ENCODE results near the gene MCAM. TPM values are rescaled to one million over a fixed set of nuclear protein-coding genes. Genes with fewer than 3 reads are reported as not detected.

Gene MCAM
- total and polyA plus RNA-seq, 4 experiments from 2014 or later, result 0.26 to 0.82 (median 0.34) TPM

DNA sequence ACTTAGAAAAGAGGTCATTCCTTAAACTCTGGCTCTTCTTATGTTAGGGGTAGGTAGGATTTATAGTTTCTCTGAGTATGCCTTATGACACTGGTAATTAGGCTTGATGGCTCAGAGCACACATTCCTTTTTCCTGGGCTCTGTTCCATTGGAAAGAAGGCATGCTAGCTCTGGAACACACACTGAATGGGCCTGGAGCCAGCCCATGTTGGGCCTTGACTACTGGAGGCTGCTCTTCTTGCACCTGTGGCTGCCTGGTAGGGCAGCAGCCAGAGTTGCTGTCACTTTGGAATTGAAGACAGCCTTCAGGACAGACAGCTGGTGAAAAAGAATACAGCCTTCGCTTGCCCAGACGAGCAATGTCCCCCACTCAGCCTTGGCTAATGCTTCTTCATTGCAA, 18.2 kb downstream of the MCAM start:
- POLR2A ChIA-PET (ENCODE audit: partially characterized antibody), result no interaction called here
- H3K9me3 Mint-ChIP-seq, result no peaks in the 10 kb centered on the region
- CTCF ChIA-PET (ENCODE audit: partially characterized antibody), result interaction anchor here (13.7 kb wide), 1 partner anchor 24 kb away, joined by 86 read pairs; no protein-coding TSS in a partner anchor

DNA sequence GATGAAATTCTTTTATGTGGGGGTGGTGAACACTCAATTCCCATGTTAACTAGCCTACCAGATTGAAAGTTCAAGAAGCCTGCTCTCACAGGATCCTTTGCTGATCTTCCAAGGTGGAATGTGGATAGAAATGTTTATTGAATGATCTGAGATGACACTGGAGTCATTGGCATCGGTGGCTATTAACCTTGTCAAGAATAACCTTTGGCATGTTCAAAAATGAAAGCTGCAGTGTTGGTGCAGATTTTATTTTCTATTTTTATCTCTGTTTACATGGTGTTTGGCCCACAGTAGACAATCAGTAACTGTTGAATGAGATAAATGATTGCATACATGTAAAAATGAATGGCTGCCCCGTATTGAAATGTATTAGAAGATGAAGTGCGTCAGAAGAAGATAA, 19.0 kb downstream of the MCAM start:
- Mint-ChIP-seq H3K36me3 (peaks cover 67 to 80% of the 10 kb centered on the region in 2 donors), H3K4me1 (peaks cover 0 to 2% (median under 1%) of the 10 kb centered on the region in 4 donors), H3K27ac (no peak overlapping the region), H3K27me3 (no peaks in the 10 kb centered on the region), H3K9me3 (no peaks in the 10 kb centered on the region), H3K4me3 (no peak overlapping the region)
- no peak for DNase-seq
- Histone ChIP-seq H3K4me1 (ENCODE audit: insufficient read depth, low read length) (no peaks in the 10 kb centered on the region), H3K27me3 (ENCODE audit: insufficient read depth, low read length) (no peaks in the 10 kb centered on the region), H3K36me3 (ENCODE audit: insufficient read depth, low read length) (peaks cover 64% of the 10 kb centered on the region), H3K27ac (ENCODE audit: low read depth, low read length) (no peak overlapping the region), H3K9me3 (ENCODE audit: control insufficient read depth in 1 of 2, low read length in 2 of 2) (no peaks in the 10 kb centered on the region), H3K4me3 (ENCODE audit: low read length in 2 of 2) (no peak overlapping the region)
- intact Hi-C loops (cut with micrococcal nuclease), result no loop called here
- POLR2A ChIA-PET (ENCODE audit: partially characterized antibody), result interaction anchor here (0.7 to 1.3 kb wide), 2 partner anchors 14 to 23 kb away, joined by 4 to 5 read pairs; no protein-coding TSS in a partner anchor
- CTCF ChIA-PET (ENCODE audit: partially characterized antibody), result interaction anchor here (0.8 to 13.7 kb wide), 5 partner anchors 12 to 129 kb away, joined by 3 to 86 read pairs (median 3); no protein-coding TSS in a partner anchor

More for the DNA sequence above, 18.2 kb downstream of the MCAM start:
- peaks cover 72% of the 10 kb centered on the region for H3K36me3 ChIP-seq (ENCODE audit: insufficient read depth, low read length)
- no peaks in the 10 kb centered on the region for H3K27me3 ChIP-seq (ENCODE audit: insufficient read depth, low read length)
- no peak overlapping the region for H3K27ac ChIP-seq (ENCODE audit: low read depth, low read length)
- H3K4me1 ChIP-seq (ENCODE audit: insufficient read depth, low read length), result no peaks in the 10 kb centered on the region
- Mint-ChIP-seq H3K4me3 (no peak overlapping the region), H3K4me1 (peaks cover 0 to 2% (median under 1%) of the 10 kb centered on the region in 4 donors), H3K27me3 (no peaks in the 10 kb centered on the region), H3K36me3 (peaks cover 70 to 83% of the 10 kb centered on the region in 2 donors), H3K27ac (no peak overlapping the region)
- no peak overlapping the region for H3K4me3 ChIP-seq (ENCODE audit: low read length in 2 of 2)
- no peak for DNase-seq
- intact Hi-C loops (cut with micrococcal nuclease), result no loop called here
- H3K9me3 ChIP-seq (ENCODE audit: control insufficient read depth in 1 of 2, low read length in 2 of 2), result no peaks in the 10 kb centered on the region

DNA sequence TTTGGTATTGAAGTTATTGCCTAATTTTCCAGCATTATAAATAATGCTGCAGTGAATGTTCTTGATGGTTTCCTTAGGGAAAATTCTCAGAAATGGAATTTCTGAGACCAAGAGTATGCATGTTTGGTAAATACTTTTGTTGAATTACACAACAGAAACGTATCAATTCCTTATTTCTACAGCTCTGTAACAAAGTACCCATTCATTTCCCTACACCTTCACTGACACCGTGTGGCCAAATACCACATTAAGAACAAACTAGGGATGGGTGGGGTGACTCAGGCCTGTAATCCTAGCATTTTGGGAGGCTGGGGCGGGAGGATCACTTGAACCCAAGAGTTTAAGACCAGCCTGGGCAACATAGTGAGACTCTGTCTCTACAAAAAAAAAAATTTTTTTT, 21.8 kb downstream of the MCAM start:
- Histone ChIP-seq H3K9me3 (ENCODE audit: control insufficient read depth in 1 of 2, low read length in 2 of 2) (no peaks in the 10 kb centered on the region), H3K27me3 (ENCODE audit: insufficient read depth, low read length) (no peaks in the 10 kb centered on the region), H3K4me3 (ENCODE audit: low read length in 2 of 2) (no peak overlapping the region), H3K27ac (ENCODE audit: low read depth, low read length) (no peak overlapping the region), H3K36me3 (ENCODE audit: insufficient read depth, low read length) (peaks cover 38% of the 10 kb centered on the region), H3K4me1 (ENCODE audit: insufficient read depth, low read length) (no peaks in the 10 kb centered on the region)
- DNase-seq, result no peak
- Mint-ChIP-seq H3K27me3 (no peaks in the 10 kb centered on the region), H3K36me3 (peaks cover 51 to 64% of the 10 kb centered on the region in 2 donors), H3K27ac (no peak overlapping the region), H3K4me3 (no peak overlapping the region), H3K9me3 (peaks cover 0 to 3% (median 0%) of the 10 kb centered on the region in 8 donors), H3K4me1 (no peaks in the 10 kb centered on the region)
- intact Hi-C loops (cut with micrococcal nuclease), result no loop called here
- POLR2A ChIA-PET (ENCODE audit: partially characterized antibody), result no interaction called here
- CTCF ChIA-PET (ENCODE audit: partially characterized antibody), result no interaction called here

DNA sequence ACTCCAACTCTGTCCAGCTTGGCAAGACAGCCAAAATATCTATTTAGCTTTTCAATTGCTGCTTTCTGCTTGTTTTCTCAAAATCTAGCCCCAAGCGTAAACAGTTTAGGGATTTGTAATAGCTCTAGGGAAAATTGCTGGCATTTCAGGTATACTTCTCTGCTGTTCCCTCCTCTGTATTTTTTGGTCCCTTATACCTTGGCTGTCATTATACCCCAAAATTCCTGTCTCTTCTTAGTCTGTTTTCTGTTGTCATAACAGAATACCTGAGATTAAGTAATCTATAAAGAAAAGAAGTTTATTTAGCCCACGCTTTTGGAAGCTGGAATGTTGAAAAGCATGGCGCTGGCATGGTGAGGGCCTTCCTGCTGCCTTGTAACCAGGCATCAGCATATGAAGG, 23.5 kb downstream of the MCAM start:
- Histone ChIP-seq H3K9me3 (ENCODE audit: control insufficient read depth in 1 of 2, low read length in 2 of 2) (no peaks in the 10 kb centered on the region), H3K4me3 (ENCODE audit: low read length in 2 of 2) (no peak overlapping the region), H3K36me3 (ENCODE audit: insufficient read depth, low read length) (peaks cover 25% of the 10 kb centered on the region), H3K4me1 (ENCODE audit: insufficient read depth, low read length) (no peaks in the 10 kb centered on the region), H3K27ac (ENCODE audit: low read depth, low read length) (no peak overlapping the region), H3K27me3 (ENCODE audit: insufficient read depth, low read length) (no peaks in the 10 kb centered on the region)
- no peak overlapping the region for H3K4me3 Mint-ChIP-seq
- no peaks in the 10 kb centered on the region for H3K27me3 Mint-ChIP-seq
- intact Hi-C loops (cut with micrococcal nuclease), result no loop called here
- H3K36me3 Mint-ChIP-seq, result peaks cover 43 to 58% of the 10 kb centered on the region in 2 donors
- H3K27ac Mint-ChIP-seq, result no peak overlapping the region
- POLR2A ChIA-PET (ENCODE audit: partially characterized antibody), result no interaction called here
- peaks cover 0 to 3% (median 0%) of the 10 kb centered on the region in 8 donors for H3K9me3 Mint-ChIP-seq
- H3K4me1 Mint-ChIP-seq, result no peaks in the 10 kb centered on the region
- CTCF ChIA-PET (ENCODE audit: partially characterized antibody), result interaction anchor here (1.0 to 1.4 kb wide), 4 partner anchors 10 to 96 kb away, joined by 3 to 4 read pairs (median 3); no protein-coding TSS in a partner anchor
- no peak for DNase-seq

DNA sequence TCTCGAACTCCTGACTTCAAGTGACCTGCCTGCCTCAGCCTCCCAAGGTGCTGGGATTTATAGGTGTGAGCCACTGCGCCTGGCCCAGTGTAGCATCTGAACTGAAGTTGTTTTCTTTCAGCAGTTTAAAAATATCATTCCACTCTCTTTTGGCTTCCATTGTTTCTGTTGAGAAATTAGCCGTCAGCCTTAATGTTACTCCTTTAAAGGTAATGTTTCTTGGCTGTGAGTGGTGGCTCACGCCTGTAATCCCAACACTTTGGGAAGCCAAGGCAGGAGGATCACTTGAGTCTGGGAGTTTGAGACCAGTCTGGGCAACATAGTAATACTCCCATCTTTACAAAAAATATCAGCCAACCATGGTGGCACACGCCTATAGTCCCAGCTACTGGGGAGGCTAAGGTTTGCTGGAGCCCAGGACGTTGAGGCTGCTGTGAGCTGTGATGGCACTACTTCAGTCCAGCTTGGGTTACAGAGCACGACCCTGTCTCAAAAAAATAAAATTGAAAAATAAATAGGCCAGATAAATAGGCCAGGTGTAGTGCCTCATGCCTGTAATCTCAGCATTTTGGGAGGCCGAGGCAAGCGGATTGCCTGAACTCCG, 25.9 kb downstream of the MCAM start:
- H3K4me1 ChIP-seq (ENCODE audit: insufficient read depth, low read length), result no peaks in the 10 kb centered on the region
- H3K27me3 Mint-ChIP-seq, result no peaks in the 10 kb centered on the region
- H3K36me3 Mint-ChIP-seq, result peaks cover 40 to 57% of the 10 kb centered on the region in 2 donors
- peaks cover 0 to 4% (median 1%) of the 10 kb centered on the region in 4 donors for H3K4me1 Mint-ChIP-seq
- H3K27me3 ChIP-seq (ENCODE audit: insufficient read depth, low read length), result no peaks in the 10 kb centered on the region
- peaks cover 20% of the 10 kb centered on the region for H3K36me3 ChIP-seq (ENCODE audit: insufficient read depth, low read length)
- H3K27ac Mint-ChIP-seq, result no peak overlapping the region
- ChIA-PET CTCF (ENCODE audit: partially characterized antibody) (interaction anchor here (1.2 to 1.8 kb wide), 2 partner anchors 32 to 85 kb away, joined by 3 to 4 read pairs; partner anchors contain the start of gene CBL), POLR2A (ENCODE audit: partially characterized antibody) (interaction anchor here (0.9 to 1.6 kb wide), 2 partner anchors 47 to 85 kb away, joined by 3 to 8 read pairs; partner anchors contain the start of gene CBL)
- intact Hi-C loops (cut with micrococcal nuclease), result no loop called here
- no peak overlapping the region for H3K27ac ChIP-seq (ENCODE audit: low read depth, low read length)
- no peaks in the 10 kb centered on the region for H3K9me3 ChIP-seq (ENCODE audit: control insufficient read depth in 1 of 2, low read length in 2 of 2)
- DNase-seq, result no peak
- H3K4me3 ChIP-seq (ENCODE audit: low read length in 2 of 2), result no peak overlapping the region
- H3K9me3 Mint-ChIP-seq, result peaks cover 0 to 3% (median 0%) of the 10 kb centered on the region in 8 donors
- H3K4me3 Mint-ChIP-seq, result no peak overlapping the region

DNA sequence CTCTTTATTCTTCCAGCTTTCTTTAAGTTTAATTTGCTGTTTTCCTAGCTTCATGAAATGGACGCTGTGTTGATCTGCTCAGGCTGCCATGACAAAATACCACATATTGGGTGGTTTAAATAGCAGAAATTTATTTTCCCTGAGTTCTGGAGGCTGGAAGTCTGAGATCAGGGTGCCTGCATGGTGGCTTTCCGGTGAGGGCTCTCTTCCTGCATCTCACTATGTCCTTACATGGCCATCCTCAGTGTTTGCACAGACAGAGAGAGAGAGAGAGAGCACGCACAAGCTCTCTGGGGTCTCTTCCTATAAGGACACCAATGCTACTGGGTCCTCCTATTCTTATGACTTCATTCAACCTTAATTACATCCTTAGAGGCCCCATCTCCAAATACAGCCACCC, 28.7 kb downstream of the MCAM start:
- H3K4me3 Mint-ChIP-seq, result no peak overlapping the region
- Histone ChIP-seq H3K27ac (ENCODE audit: low read depth, low read length) (no peak overlapping the region), H3K36me3 (ENCODE audit: insufficient read depth, low read length) (peaks cover 31% of the 10 kb centered on the region), H3K4me1 (ENCODE audit: insufficient read depth, low read length) (peaks cover 9% of the 10 kb centered on the region), H3K9me3 (ENCODE audit: control insufficient read depth in 1 of 2, low read length in 2 of 2) (no peaks in the 10 kb centered on the region), H3K27me3 (ENCODE audit: insufficient read depth, low read length) (no peaks in the 10 kb centered on the region), H3K4me3 (ENCODE audit: low read length in 2 of 2) (no peak overlapping the region)
- H3K27me3 Mint-ChIP-seq, result no peaks in the 10 kb centered on the region
- H3K4me1 Mint-ChIP-seq, result peaks cover 9 to 16% (median 12%) of the 10 kb centered on the region in 4 donors
- H3K9me3 Mint-ChIP-seq, result peaks cover 0 to 3% (median 0%) of the 10 kb centered on the region in 8 donors
- intact Hi-C loops (cut with micrococcal nuclease), result no loop called here
- ChIA-PET CTCF (ENCODE audit: partially characterized antibody) (interaction anchor here (0.7 to 1.3 kb wide), 4 partner anchors 11 to 92 kb away, joined by 3 to 5 read pairs (median 3); partner anchors contain the start of gene CBL), POLR2A (ENCODE audit: partially characterized antibody) (interaction anchor here (0.6 kb wide), 1 partner anchor 186 kb away, joined by 3 read pairs; the partner anchor contains the start of gene DPAGT1)
- H3K36me3 Mint-ChIP-seq, result peaks cover 44 to 52% of the 10 kb centered on the region in 2 donors
- no peak for DNase-seq
- peak overlapping the region in 1 of 7 donors; percentile 36 for H3K27ac Mint-ChIP-seq

DNA sequence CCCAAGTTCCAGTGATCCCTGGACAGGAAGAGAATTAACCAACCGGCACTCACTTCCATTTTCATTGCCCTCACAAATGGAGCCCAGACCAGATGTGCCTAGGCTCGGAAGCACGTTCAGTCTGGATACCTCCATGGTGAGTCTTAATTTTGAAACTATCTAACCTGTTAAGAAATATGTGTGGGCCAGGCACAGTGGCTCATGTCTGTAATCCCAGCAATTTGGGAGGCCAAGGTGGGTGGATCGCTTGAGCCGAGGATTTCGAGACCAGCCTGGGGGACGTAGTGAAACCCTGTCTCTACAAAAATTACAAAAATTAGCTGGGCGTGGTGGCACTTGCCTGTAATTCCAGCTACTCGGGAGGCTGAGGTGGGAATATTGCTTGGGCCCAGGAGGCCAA, 31.5 kb downstream of the MCAM start:
- POLR2A ChIA-PET (ENCODE audit: partially characterized antibody), result interaction anchor here (1.3 to 3.2 kb wide), 2 partner anchors 79 to 117 kb away, joined by 7 to 44 read pairs; partner anchors contain the start of genes CBL and NLRX1
- peaks cover 43 to 51% of the 10 kb centered on the region in 2 donors for H3K36me3 Mint-ChIP-seq

More for the DNA sequence above, 31.5 kb downstream of the MCAM start:
- H3K4me3 ChIP-seq (ENCODE audit: low read length in 2 of 2), result no peak overlapping the region
- H3K4me1 Mint-ChIP-seq, result peaks cover 17 to 30% (median 20%) of the 10 kb centered on the region in 4 donors
- H3K4me1 ChIP-seq (ENCODE audit: insufficient read depth, low read length), result peaks cover 9% of the 10 kb centered on the region
- H3K36me3 ChIP-seq (ENCODE audit: insufficient read depth, low read length), result peaks cover 31% of the 10 kb centered on the region
- DNase-seq, result no peak
- CTCF ChIA-PET (ENCODE audit: partially characterized antibody), result interaction anchor here (0.7 to 3.6 kb wide), 10 partner anchors 12 to 219 kb away, joined by 3 to 79 read pairs (median 14); partner anchors contain the start of genes CBL and VPS11
- H3K9me3 Mint-ChIP-seq, result peaks cover 0 to 1% (median 0%) of the 10 kb centered on the region in 8 donors
- no peaks in the 10 kb centered on the region for H3K27me3 Mint-ChIP-seq
- intact Hi-C loops (cut with micrococcal nuclease), result loop anchor here (2.0 kb wide), 2 partner anchors 23 to 89 kb away; no protein-coding TSS in a partner anchor
- peak overlapping the region in 3 of 7 donors; percentile 12 to 60 (median 57) for H3K27ac Mint-ChIP-seq
- H3K4me3 Mint-ChIP-seq, result no peak overlapping the region
- H3K27me3 ChIP-seq (ENCODE audit: insufficient read depth, low read length), result no peaks in the 10 kb centered on the region
- no peak overlapping the region for H3K27ac ChIP-seq (ENCODE audit: low read depth, low read length)
- H3K9me3 ChIP-seq (ENCODE audit: control insufficient read depth in 1 of 2, low read length in 2 of 2), result no peaks in the 10 kb centered on the region
